Muscle layer of colon (tissue), 2 donors: ENCODE data around the gene ZBTB22.
A peak's percentile ranks its signal among the peaks of the same experiment; 100 is the strongest.

Experiments
- H3K27ac ChIP-seq: one replicate; pipeline ENCODE4 v1.7.0; 2013; ENCODE audit warnings: low read depth, mild to moderate bottlenecking, low read length, moderate library complexity
- H3K27me3 ChIP-seq, 2 donors: one replicate each; pipeline ENCODE4 v1.7.0; 2013; ENCODE audit warnings: low read length in 2 of 2, mild to moderate bottlenecking in 2 of 2; ENCODE audit not compliant: insufficient read depth in 2 of 2, control insufficient read depth in 1 of 2
- H3K36me3 ChIP-seq: one replicate; pipeline ENCODE4 v1.7.0; 2013; ENCODE audit warnings: mild to moderate bottlenecking, low read length; ENCODE audit not compliant: insufficient read depth
- H3K4me1 ChIP-seq: one replicate; pipeline ENCODE4 v1.7.0; 2013; ENCODE audit warnings: mild to moderate bottlenecking, low read length; ENCODE audit not compliant: insufficient read depth
- H3K4me3 ChIP-seq, 2 donors: one replicate each; pipeline ENCODE4 v1.7.0; 2013; ENCODE audit warnings: low read length in 2 of 2, low read depth in 1 of 2, mild to moderate bottlenecking in 1 of 2, moderate library complexity in 1 of 2
- H3K9ac ChIP-seq: one replicate; pipeline ENCODE4 v1.7.0; 2013; ENCODE audit warnings: low read length
- H3K9me3 ChIP-seq: one replicate; pipeline ENCODE4 v1.7.0; 2013; ENCODE audit warnings: mild to moderate bottlenecking, low read length
- donor health status: abdominal sarcoma.
- donor health status: Adenocarcinoma of cecum.

ZBTB22 gene

DNA sequence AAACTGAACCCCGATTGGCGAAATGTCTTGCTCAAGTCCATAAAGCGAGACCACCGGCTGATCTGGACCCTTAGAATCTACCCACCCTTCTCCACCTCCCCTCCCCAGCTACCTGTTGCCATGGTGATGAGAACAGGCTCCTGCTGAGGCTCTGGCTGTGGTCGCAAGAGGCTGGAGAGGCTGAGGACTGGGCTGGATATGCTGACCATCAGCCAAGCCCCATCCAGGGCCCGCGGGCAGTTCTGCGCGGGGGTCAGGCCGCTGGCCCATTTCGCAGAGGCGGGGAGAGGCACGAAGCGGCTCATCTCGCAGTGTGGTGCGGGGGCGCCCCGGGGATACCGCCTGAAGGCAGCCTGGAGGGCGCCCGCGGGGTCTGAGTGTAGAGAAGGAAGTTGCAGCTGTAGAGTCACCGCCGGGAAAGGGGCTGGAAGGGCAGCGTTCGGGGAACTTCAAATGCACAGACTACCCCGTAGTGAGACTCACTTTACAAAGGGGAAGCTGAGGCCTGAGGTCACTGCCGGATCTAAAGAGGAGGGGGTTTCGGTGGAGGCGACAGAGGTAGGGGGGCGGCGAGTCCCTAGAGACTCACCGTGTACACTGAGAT lies 4.3 kb downstream of the ZBTB22 start:
- H3K4me1 ChIP-seq = peaks cover 30% of the 10 kb centered on the region
- H3K36me3 ChIP-seq = peaks cover 9% of the 10 kb centered on the region

DNA sequence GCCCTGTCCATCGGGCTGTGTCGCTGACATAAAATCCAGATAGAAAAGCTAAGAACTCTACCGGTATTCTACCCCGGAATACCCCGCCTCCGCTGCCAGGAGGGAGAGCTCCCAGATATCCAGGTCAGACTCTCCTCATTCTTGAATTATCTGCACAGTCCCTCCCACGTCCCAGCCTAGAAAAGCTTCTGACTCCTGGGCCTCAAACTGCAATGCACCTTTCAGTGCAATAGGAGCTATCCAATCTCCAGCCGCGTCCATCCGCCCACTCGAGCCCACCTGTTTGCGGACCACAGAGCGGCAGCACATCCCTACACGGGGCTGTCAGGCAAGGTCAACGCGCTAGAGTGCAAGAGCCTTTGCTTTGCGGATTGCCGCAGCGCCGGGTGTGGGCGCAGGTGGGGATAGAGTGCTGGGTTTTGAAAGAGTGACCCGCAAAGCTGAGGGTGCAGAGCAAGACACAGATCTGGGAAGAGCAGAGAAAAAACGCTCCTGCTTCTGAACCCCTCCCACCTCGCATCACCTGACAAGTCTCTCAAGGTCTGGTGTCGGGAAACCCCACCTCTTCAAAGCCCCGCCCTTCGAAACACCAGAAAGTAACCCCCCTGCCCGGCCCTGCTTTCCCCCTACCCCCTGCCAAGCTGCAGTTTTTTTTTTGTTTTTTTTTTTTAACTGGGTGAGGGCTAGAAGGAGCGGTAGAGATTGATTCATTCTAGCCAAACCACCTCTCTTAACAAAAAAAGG lies 5.0 kb downstream of the ZBTB22 start:
- peak overlapping the region; percentile 94 for H3K27ac ChIP-seq
- peaks cover 29% of the 10 kb centered on the region for H3K4me1 ChIP-seq
- H3K27me3 ChIP-seq = no peaks in the 10 kb centered on the region
- H3K4me3 ChIP-seq = peak overlapping the region; percentile 87 to 99
- H3K36me3 ChIP-seq = peaks cover 9% of the 10 kb centered on the region
- H3K9me3 ChIP-seq = no peaks in the 10 kb centered on the region
- peak overlapping the region; percentile 76 for H3K9ac ChIP-seq

More for the DNA sequence above, 4.3 kb downstream of the ZBTB22 start:
- Histone ChIP-seq H3K9me3 (no peaks in the 10 kb centered on the region), H3K27ac (peak overlapping the region; percentile 94), H3K9ac (peak overlapping the region; percentile 76), H3K27me3 (no peaks in the 10 kb centered on the region), H3K4me3 (peak overlapping the region; percentile 87 to 99)

DNA sequence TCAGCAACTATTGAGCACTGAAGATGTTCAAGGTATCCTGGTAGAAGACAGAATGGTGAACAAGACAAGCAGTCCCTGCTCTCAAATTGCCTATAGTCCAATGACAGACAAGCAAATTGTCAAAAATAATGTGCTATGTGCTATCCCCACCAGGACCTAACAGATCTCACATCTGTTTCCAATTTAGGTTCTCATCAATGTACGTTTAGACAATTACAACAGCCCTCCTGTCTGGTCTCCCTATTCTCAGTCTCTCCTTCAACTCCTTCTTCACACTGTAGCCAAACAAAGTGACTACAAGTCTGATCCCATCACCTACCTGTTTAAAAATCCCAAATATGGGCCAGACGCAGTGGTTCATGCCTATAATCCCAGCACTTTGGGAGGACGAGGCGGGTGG lies 11.2 kb downstream of the ZBTB22 start:
- Histone ChIP-seq H3K27me3 (no peaks in the 10 kb centered on the region), H3K36me3 (peaks cover 31% of the 10 kb centered on the region), H3K9me3 (no peaks in the 10 kb centered on the region), H3K4me3 (no peak overlapping the region), H3K4me1 (no peaks in the 10 kb centered on the region), H3K27ac (no peak overlapping the region), H3K9ac (no peak overlapping the region)

DNA sequence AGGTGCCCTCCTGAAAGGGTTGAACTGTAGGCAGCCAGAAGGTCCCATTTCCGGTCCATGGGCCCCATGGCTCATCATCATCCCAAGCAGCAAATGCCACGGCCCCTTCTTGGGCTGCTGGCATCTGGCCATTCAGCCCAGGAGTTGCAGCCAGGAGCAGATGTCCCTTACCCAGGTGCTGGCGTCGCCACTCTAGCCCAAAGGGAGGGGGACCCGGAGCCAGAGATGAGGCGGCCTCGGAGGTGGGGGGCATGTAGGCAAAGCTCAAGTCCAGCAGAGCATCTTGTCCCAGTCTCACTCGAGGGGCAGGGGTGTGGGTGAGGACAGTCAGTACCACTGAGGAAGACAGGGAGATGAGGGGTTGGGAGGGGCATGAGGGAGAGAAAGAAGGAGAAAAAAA lies 12.5 kb downstream of the ZBTB22 start:
- Histone ChIP-seq H3K4me1 (peaks cover 5% of the 10 kb centered on the region), H3K9ac (no peak overlapping the region), H3K9me3 (no peaks in the 10 kb centered on the region), H3K4me3 (no peak overlapping the region), H3K36me3 (peaks cover 31% of the 10 kb centered on the region), H3K27ac (no peak overlapping the region), H3K27me3 (no peaks in the 10 kb centered on the region)

DNA sequence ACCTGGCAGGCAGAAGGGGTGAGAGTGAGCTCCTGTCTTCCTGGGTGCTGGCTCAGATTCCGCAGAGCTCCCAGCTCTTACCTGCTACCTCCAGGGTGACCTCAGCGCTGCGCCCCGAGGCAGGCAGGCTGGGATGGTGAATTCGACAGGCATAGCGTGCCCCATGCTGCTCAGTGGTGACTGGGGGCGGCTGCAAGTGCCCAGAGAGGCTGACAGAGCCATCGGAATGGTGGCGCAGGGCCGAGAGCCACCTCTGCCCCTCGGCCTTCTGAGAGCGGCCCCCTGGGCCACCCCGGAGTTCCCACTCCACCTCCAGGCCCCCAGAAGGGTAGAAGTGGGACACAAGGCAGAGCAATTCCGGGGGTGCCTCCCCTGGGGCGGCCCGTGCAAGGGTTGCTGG lies 13.3 kb downstream of the ZBTB22 start:
- Histone ChIP-seq H3K4me1 (peaks cover 7% of the 10 kb centered on the region), H3K36me3 (peaks cover 31% of the 10 kb centered on the region), H3K4me3 (no peak overlapping the region), H3K27ac (no peak overlapping the region), H3K9ac (no peak overlapping the region), H3K9me3 (no peaks in the 10 kb centered on the region), H3K27me3 (no peaks in the 10 kb centered on the region)

DNA sequence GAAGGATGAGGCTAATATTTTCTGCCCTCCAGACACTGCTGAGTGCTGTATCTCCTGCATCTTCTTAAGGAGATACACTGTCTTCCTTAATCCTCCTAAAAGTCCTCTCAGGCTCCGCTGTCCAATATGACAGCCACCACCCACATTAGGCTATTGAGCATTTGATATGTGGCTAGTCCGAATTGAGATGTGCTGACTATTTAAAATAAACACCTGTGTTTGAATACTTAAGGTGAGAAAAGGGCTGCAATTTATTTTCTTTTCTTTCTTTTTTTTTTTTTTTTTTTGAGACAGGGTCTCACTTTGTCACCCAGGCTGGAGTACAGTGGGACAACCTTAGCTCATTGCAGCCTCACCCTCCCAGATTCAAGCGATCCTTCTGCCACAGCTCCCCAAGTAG lies 15.7 kb downstream of the ZBTB22 start:
- Histone ChIP-seq H3K27me3 (no peaks in the 10 kb centered on the region), H3K9ac (no peak overlapping the region), H3K36me3 (peaks cover 31% of the 10 kb centered on the region), H3K4me1 (peaks cover 14% of the 10 kb centered on the region), H3K27ac (no peak overlapping the region), H3K4me3 (no peak overlapping the region), H3K9me3 (no peaks in the 10 kb centered on the region)

DNA sequence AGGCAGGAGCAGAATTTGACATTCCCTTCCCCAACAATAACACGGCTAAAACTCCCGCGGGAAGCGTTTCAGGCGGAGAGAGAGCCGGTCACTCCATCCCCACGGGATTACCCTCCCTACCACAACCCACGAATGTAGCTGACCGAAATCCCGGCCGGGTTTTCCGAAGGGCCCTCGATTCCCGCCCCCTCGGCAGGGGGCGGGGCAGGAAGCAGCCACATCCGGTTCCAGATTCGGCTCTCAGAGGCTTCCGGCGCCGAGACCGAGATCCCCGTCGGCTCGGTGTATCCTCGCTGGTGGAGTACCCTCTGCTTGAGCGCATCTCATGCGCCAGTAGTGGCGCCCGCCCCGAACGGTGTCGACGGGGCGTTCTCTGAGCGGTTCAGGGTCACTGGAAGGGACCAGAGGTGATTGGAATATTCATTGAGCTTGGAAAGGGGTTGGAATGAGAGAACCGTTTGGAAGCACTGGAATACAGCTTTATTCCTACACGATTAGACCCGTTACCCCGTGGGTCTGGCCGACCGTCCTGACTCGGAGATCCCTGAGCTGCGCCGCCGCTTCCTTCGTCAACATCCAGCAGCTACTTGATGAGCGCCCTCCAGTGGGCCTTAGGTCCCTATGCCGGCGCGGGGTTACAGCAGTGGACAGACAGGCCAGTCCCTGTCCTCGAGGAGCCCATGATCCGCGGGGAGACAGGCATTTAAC lies 18.2 kb downstream of the ZBTB22 start:
- Histone ChIP-seq H3K4me3 (peak overlapping the region; percentile 86 to 96), H3K27ac (peak overlapping the region; percentile 98), H3K36me3 (peaks cover 25% of the 10 kb centered on the region), H3K9me3 (no peaks in the 10 kb centered on the region), H3K27me3 (no peaks in the 10 kb centered on the region), H3K9ac (peak overlapping the region; percentile 97), H3K4me1 (peaks cover 18% of the 10 kb centered on the region)

DNA sequence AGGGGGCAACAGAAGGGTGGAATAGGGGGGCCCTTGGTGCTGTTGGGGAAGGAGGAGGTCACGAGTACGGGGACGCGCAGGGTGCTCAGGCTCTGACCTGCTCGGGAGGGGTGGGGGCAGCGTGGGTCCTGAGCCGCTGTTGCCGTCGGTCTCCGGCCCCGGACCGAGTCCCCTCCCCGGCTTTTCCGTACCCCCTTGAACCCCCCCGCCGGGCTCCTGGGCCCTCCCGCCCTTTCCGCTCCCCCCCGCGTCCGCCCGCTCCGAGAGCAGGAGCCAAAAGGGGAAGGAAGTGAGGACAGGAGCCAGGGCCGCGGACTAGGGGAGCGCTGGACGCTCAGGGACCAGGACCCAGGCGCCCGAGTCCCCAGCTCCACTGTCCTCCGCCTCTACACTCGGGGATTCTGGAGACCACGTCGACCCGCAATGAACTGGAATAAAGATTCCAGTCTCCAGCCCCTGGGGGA lies 18.7 kb downstream of the ZBTB22 start, which contains the start of gene RGL2:
Gene RGL2 (minus strand): TSS at position 170 of the 464 bp plus-strand sequence. CDS start 332 bp downstream, outside the sequence.
- H3K4me1 ChIP-seq = peaks cover 18% of the 10 kb centered on the region
- H3K9ac ChIP-seq = peak within 1 kb of the TSS; percentile 97
- H3K27ac ChIP-seq = peak within 1 kb of the TSS; percentile 98
- H3K27me3 ChIP-seq = no peaks in the 10 kb centered on the region
- no peaks in the 10 kb centered on the region for H3K9me3 ChIP-seq
- H3K4me3 ChIP-seq = peak within 1 kb of the TSS; percentile 86 to 96
- H3K36me3 ChIP-seq = peaks cover 24% of the 10 kb centered on the region

DNA sequence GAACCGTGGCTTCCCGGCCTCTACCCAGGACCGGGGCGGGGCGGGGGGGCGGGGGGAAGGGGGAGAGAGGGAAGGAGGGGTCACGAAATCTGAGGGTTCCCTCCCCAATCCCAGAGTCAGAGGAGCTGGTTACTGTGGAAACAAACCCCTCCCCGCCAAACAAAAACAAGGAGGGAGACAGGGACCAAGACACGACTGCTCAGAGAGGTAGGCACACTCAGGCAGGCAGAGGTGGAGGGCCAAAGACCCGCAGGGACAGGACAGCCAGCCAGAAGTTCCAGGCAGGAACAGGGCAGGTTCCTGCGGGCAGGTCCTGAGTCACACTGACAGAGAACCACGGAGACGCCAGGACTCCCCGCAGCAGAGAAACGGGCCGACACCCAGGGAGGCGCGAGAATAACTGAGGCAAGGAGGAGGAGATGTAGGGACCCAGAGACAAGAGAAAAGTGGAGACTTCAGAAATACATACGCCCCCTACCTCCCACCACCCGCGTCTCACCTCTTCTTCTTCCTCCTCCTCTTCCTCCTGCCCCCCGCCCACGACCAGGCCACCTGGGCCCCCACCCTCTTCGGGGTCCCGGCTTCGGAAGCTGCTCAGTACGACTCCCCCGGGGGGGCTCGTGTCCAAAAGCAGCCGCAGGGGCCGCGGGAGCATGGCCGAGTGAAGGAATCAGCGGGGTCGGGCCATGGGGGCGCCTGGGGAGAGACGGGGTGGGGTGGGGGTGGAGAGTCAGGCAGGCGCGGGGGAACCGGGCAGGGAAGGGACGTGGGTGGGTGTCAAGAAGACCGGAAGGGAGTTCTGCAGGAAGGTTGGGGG lies 19.4 kb downstream of the ZBTB22 start:
- Histone ChIP-seq H3K27me3 (no peaks in the 10 kb centered on the region), H3K36me3 (peaks cover 28% of the 10 kb centered on the region), H3K9me3 (no peaks in the 10 kb centered on the region), H3K9ac (peak overlapping the region; percentile 76), H3K4me3 (peak overlapping the region; percentile 86 to 96), H3K4me1 (peaks cover 18% of the 10 kb centered on the region), H3K27ac (peak overlapping the region; percentile 98)

DNA sequence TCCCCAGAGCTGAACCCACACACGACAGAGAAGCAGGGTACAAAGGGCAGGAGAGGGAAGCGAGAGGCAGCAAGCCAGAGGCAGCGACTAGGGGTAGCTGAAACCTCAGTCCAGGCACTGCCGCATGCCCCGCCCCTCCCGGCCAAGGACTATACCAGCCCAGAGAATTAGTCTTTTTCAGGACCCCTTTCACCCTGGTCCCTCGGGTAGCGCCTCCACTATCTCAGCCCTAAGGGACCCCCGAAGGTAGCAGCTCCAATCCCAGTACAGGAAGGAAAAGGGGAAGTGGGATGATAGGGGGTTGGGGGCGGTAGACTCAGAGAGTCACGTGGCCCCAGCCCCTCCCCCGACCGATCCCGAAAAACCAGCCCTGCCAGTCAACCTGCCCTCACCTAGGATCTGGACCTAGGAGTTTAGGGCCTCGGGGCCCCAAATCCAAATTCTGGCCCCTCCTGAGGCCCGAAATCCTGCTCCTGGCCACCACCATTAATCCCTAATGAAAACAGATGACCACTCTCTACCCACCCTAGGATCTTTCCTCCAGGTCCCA lies 20.1 kb downstream of the ZBTB22 start:
- peak overlapping the region; percentile 75 for H3K27ac ChIP-seq
- H3K9me3 ChIP-seq = no peaks in the 10 kb centered on the region
- peak overlapping the region; percentile 27 for H3K9ac ChIP-seq
- H3K27me3 ChIP-seq = no peaks in the 10 kb centered on the region
- peaks cover 35% of the 10 kb centered on the region for H3K36me3 ChIP-seq
- H3K4me1 ChIP-seq = peaks cover 18% of the 10 kb centered on the region
- peak overlapping the region; percentile 24 to 63 for H3K4me3 ChIP-seq
